Measurements from ENCODE around the gene PRELP. TPM values are rescaled to one million over a fixed set of nuclear protein-coding genes. Genes with fewer than 3 reads are reported as not detected.

PRELP gene
- total and polyA plus RNA-seq, 4 donors: 0.09 to 5.8 (median 3.6) TPM

GRCh38 chr1:203536575-203536974 is 61.0 kb downstream of the PRELP start:
- 32% methylated on average over 2 of the region's 2 CpGs for WGBS
- peaks cover 9 to 20% (median 12%) of the 10 kb centered on the region in 4 donors for H3K4me1 ChIP-seq (ENCODE audit: control insufficient read depth in 4 of 4, insufficient read depth in 4 of 4, low read length in 3 of 4)
- TF ChIP-seq RAD21 (IDR thresholded peaks at IDR 0.05): no peak
- TF ChIP-seq REST (IDR thresholded peaks at IDR 0.05): no peak
- no peak for TF ChIP-seq MAX (IDR thresholded peaks at IDR 0.05)
- TF ChIP-seq ATF3 (IDR thresholded peaks at IDR 0.05): no peak
- TF ChIP-seq RXRA (IDR thresholded peaks at IDR 0.05): no peak
- no peak for TF ChIP-seq YY1 (IDR thresholded peaks at IDR 0.05)
- TF ChIP-seq TAF1 (conservative IDR thresholded peaks at IDR 0.05): no peak
- TF ChIP-seq GABPA (IDR thresholded peaks at IDR 0.05 in 1 of 2, conservative IDR thresholded peaks at IDR 0.05 in 1 of 2): no peak
- TF ChIP-seq FOXA2 (IDR thresholded peaks at IDR 0.05): no peak
- no peak for TF ChIP-seq NR2F2 (IDR thresholded peaks at IDR 0.05)
- TF ChIP-seq HNF4G (IDR thresholded peaks at IDR 0.05): no peak
- TF ChIP-seq ZBTB33 (IDR thresholded peaks at IDR 0.05): no peak
- no peak for TF ChIP-seq FOXA1 (IDR thresholded peaks at IDR 0.05)
- TF ChIP-seq HNF4A (conservative IDR thresholded peaks at IDR 0.05): no peak
- no peak for TF ChIP-seq EGR1 (IDR thresholded peaks at IDR 0.05; ENCODE audit: low read depth in 2 of 2)
- TF ChIP-seq CTCF (IDR thresholded peaks at IDR 0.05; ENCODE audit: low read depth, low read length, missing input control): no peak
- TF ChIP-seq SP1 (IDR thresholded peaks at IDR 0.05): no peak
- no peak for TF ChIP-seq JUND (IDR thresholded peaks at IDR 0.05)
- no peaks in the 10 kb centered on the region for H3K9me3 ChIP-seq (ENCODE audit: control insufficient read depth in 4 of 4, low read length in 3 of 4)
- no peak overlapping the region for H3K4me3 ChIP-seq (ENCODE audit: low read depth in 1 of 3, low read length in 3 of 3)
- H3K9ac ChIP-seq (ENCODE audit: low read depth in 1 of 2, low read length in 2 of 2): peak overlapping the region in 1 of 2 donors; percentile 87
- DNase-seq (ENCODE audit: low spot score): no peak
- no peaks in the 10 kb centered on the region for H3K27me3 ChIP-seq (ENCODE audit: control insufficient read depth in 4 of 4, insufficient read depth in 4 of 4, low read length in 3 of 4)
- peak overlapping the region; percentile 92 to 97 for H3K27ac ChIP-seq (ENCODE audit: low read depth in 1 of 2, low read length in 2 of 2)
- no peaks in the 10 kb centered on the region for H3K36me3 ChIP-seq (ENCODE audit: control insufficient read depth in 4 of 4, insufficient read depth in 3 of 4, low read depth in 1 of 4, low read length in 3 of 4)

Data from liver (tissue), 9 donors.